ENCODE data around the gene CDK14. TPM values are rescaled to one million over a fixed set of nuclear protein-coding genes. Genes with fewer than 3 reads are reported as not detected.

The CDK14 gene
- polyA plus RNA-seq, 3 donors = 1.7 to 2.5 (median 2.1) TPM

DNA sequence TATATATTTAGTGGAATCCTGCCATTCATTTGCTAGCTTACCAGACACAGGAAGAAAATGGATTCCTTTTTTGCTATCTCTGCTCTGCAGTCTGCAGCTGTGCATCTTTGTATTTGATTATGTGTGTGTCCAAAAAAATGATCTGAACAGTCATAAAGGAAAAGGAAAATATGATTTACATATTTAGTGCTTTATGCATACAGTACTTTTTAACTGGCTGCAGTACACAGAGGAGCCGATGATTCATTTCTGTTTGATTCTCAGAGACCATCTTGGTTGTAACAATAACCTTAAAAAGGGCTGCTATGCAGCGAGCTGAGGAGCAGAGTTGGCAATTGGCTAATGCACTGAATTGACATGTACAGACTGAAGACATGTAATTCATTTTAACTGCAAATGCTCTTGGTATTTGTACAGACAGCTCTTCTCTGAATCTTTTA, 516.8 kb downstream of the CDK14 start:
- intact Hi-C loops (cut with micrococcal nuclease) = no loop called here
- peaks cover 4 to 14% of the 10 kb centered on the region in 2 donors for H3K36me3 ChIP-seq (replicated peaks in 1 of 2; ENCODE audit: control insufficient read depth in 1 of 2, insufficient read depth in 2 of 2, low read length in 2 of 2)
- H3K4me1 Mint-ChIP-seq = no peaks in the 10 kb centered on the region
- H3K27me3 ChIP-seq (ENCODE audit: control insufficient read depth in 2 of 2, insufficient read depth in 2 of 2, low read length in 2 of 2) = no peaks in the 10 kb centered on the region
- no peak for DNase-seq
- H2AFZ ChIP-seq (ENCODE audit: insufficient read depth, low read depth, low read length, poor library complexity, severe bottlenecking) = no peak overlapping the region
- TF ChIP-seq, protein P1, sequence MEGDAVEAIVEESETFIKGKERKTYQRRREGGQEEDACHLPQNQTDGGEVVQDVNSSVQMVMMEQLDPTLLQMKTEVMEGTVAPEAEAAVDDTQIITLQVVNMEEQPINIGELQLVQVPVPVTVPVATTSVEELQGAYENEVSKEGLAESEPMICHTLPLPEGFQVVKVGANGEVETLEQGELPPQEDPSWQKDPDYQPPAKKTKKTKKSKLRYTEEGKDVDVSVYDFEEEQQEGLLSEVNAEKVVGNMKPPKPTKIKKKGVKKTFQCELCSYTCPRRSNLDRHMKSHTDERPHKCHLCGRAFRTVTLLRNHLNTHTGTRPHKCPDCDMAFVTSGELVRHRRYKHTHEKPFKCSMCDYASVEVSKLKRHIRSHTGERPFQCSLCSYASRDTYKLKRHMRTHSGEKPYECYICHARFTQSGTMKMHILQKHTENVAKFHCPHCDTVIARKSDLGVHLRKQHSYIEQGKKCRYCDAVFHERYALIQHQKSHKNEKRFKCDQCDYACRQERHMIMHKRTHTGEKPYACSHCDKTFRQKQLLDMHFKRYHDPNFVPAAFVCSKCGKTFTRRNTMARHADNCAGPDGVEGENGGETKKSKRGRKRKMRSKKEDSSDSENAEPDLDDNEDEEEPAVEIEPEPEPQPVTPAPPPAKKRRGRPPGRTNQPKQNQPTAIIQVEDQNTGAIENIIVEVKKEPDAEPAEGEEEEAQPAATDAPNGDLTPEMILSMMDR (IDR thresholded peaks at IDR 0.05) = no peak
- no peaks in the 10 kb centered on the region for H3K4me1 ChIP-seq (ENCODE audit: control insufficient read depth in 1 of 2, insufficient read depth in 2 of 2, low read length in 2 of 2)
- H3K36me3 Mint-ChIP-seq = peaks cover 12 to 20% of the 10 kb centered on the region in 2 donors
- no peak overlapping the region for H3K9ac ChIP-seq (ENCODE audit: insufficient read depth, low read length, poor library complexity, severe bottlenecking)
- no peak overlapping the region for H3K27ac ChIP-seq (ENCODE audit: low read depth in 1 of 2, low read length in 2 of 2)
- no peaks in the 10 kb centered on the region for H3K79me2 ChIP-seq (ENCODE audit: insufficient read depth, low read length)
- H3K4me2 ChIP-seq (replicated peaks; ENCODE audit: extremely low read depth, low read length, poor library complexity, severe bottlenecking) = no peak overlapping the region
- no peak overlapping the region for H3K27ac Mint-ChIP-seq
- H3K9me3 ChIP-seq (replicated peaks in 1 of 2; ENCODE audit: control insufficient read depth in 1 of 2, insufficient read depth in 1 of 2, low read length in 2 of 2) = no peaks in the 10 kb centered on the region
- H4K20me1 ChIP-seq (ENCODE audit: insufficient read depth, low read length) = no peaks in the 10 kb centered on the region
- no peaks in the 10 kb centered on the region for H3K27me3 Mint-ChIP-seq (ENCODE audit: low read depth in 3 of 3)
- no peak overlapping the region for H3K4me3 Mint-ChIP-seq
- peaks cover 0 to 1% (median 0%) of the 10 kb centered on the region in 7 donors for H3K9me3 Mint-ChIP-seq
- WGBS (ENCODE audit: insufficient coverage) = 100% methylated on average over 2 of the region's 2 CpGs
- no peak overlapping the region for H3K4me3 ChIP-seq (replicated peaks in 1 of 3; ENCODE audit: low read depth in 2 of 3, low read length in 3 of 3)

GRCh38 chr7:91114232-91114631, 518.1 kb downstream of the CDK14 start:
- no peaks in the 10 kb centered on the region for H3K27me3 Mint-ChIP-seq (ENCODE audit: low read depth in 3 of 3)
- peaks cover 0 to 1% (median 0%) of the 10 kb centered on the region in 7 donors for H3K9me3 Mint-ChIP-seq
- no peak overlapping the region for H3K9ac ChIP-seq (ENCODE audit: insufficient read depth, low read length, poor library complexity, severe bottlenecking)
- H3K27ac Mint-ChIP-seq = no peak overlapping the region
- no CpG with 5 or more reads among the region's 6 CpGs for WGBS (ENCODE audit: insufficient coverage)
- no peak overlapping the region for H2AFZ ChIP-seq (ENCODE audit: insufficient read depth, low read depth, low read length, poor library complexity, severe bottlenecking)
- no peaks in the 10 kb centered on the region for H3K79me2 ChIP-seq (ENCODE audit: insufficient read depth, low read length)
- no peak overlapping the region for H3K4me2 ChIP-seq (replicated peaks; ENCODE audit: extremely low read depth, low read length, poor library complexity, severe bottlenecking)
- no peaks in the 10 kb centered on the region for H3K9me3 ChIP-seq (replicated peaks in 1 of 2; ENCODE audit: control insufficient read depth in 1 of 2, insufficient read depth in 1 of 2, low read length in 2 of 2)
- H3K4me1 ChIP-seq (ENCODE audit: control insufficient read depth in 1 of 2, insufficient read depth in 2 of 2, low read length in 2 of 2) = no peaks in the 10 kb centered on the region
- DNase-seq = no peak
- H3K4me3 ChIP-seq (replicated peaks in 1 of 3; ENCODE audit: low read depth in 2 of 3, low read length in 3 of 3) = no peak overlapping the region
- H3K4me1 Mint-ChIP-seq = no peaks in the 10 kb centered on the region
- H3K4me3 Mint-ChIP-seq = no peak overlapping the region
- intact Hi-C loops (cut with micrococcal nuclease) = no loop called here
- H3K36me3 Mint-ChIP-seq = peaks cover 16 to 20% of the 10 kb centered on the region in 2 donors
- no peaks in the 10 kb centered on the region for H4K20me1 ChIP-seq (ENCODE audit: insufficient read depth, low read length)
- TF ChIP-seq, protein P1 (IDR thresholded peaks at IDR 0.05) = no peak
- H3K27ac ChIP-seq (ENCODE audit: low read depth in 1 of 2, low read length in 2 of 2) = no peak overlapping the region
- no peaks in the 10 kb centered on the region for H3K27me3 ChIP-seq (ENCODE audit: control insufficient read depth in 2 of 2, insufficient read depth in 2 of 2, low read length in 2 of 2)
- H3K36me3 ChIP-seq (replicated peaks in 1 of 2; ENCODE audit: control insufficient read depth in 1 of 2, insufficient read depth in 2 of 2, low read length in 2 of 2) = peaks cover 4 to 14% of the 10 kb centered on the region in 2 donors
